Measurements from ENCODE around the gene ZYX. TPM values are rescaled to one million over a fixed set of nuclear protein-coding genes. Genes with fewer than 3 reads are reported as not detected.

The ZYX gene
- total and polyA plus RNA-seq, 2 experiments from 2014 or later: 31.8 to 202 TPM

DNA sequence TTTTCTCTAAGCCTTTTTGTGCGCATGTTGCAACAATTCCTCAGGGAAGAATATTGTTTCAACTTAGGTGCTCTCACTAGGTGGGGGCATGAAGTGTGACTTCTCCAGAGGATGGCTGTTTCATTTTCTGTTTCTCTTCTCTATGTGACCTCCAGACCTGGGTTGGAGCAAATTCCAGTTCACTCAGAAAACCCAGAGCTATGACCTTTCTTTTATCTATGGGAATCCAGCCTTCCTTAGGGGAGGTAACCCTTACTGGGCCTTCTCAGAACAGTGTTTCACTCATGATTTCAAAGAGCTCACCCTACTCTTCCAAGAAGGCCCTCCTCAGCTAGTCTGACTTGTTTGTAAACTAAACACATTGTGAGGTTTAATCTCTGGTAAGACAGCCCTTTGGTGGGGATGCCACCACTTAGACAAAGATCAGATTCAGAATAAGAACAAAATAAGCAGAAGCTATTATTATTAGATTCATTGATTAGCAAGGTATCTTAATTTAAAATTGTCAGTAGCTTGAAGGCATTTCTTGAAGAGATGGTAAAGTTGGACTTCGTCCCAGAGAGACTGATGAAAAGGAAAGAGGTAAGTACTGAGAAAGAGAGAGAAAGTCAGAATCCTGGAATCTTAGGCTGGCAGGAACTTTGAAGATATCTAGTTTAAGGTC, 45.5 kb downstream of the ZYX start:
- H2AFZ ChIP-seq: no peak overlapping the region
- H3K4me2 ChIP-seq: no peak overlapping the region
- 89% methylated on average over 2 of the region's 2 CpGs for WGBS (ENCODE audit: low lambda C conversion rate, missing lambda C conversion rate)
- H3K9me2 ChIP-seq (replicated peaks; ENCODE audit: insufficient read depth): no peaks in the 10 kb centered on the region
- no peak overlapping the region for H3K27ac ChIP-seq
- H3K9me3 ChIP-seq (ENCODE audit: low read depth): no peaks in the 10 kb centered on the region
- H3K79me2 ChIP-seq: no peaks in the 10 kb centered on the region
- H3K36me3 ChIP-seq (replicated peaks; ENCODE audit: insufficient read depth, low read depth): no peaks in the 10 kb centered on the region
- no peaks in the 10 kb centered on the region for H3K4me1 ChIP-seq (ENCODE audit: insufficient read depth)
- no peak for TF ChIP-seq EZH2 (IDR thresholded peaks at IDR 0.05; ENCODE audit: borderline replicate concordance)
- TF ChIP-seq, protein P1, sequence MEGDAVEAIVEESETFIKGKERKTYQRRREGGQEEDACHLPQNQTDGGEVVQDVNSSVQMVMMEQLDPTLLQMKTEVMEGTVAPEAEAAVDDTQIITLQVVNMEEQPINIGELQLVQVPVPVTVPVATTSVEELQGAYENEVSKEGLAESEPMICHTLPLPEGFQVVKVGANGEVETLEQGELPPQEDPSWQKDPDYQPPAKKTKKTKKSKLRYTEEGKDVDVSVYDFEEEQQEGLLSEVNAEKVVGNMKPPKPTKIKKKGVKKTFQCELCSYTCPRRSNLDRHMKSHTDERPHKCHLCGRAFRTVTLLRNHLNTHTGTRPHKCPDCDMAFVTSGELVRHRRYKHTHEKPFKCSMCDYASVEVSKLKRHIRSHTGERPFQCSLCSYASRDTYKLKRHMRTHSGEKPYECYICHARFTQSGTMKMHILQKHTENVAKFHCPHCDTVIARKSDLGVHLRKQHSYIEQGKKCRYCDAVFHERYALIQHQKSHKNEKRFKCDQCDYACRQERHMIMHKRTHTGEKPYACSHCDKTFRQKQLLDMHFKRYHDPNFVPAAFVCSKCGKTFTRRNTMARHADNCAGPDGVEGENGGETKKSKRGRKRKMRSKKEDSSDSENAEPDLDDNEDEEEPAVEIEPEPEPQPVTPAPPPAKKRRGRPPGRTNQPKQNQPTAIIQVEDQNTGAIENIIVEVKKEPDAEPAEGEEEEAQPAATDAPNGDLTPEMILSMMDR (IDR thresholded peaks at IDR 0.05; ENCODE audit: poor library complexity): no peak
- no peak for TF ChIP-seq EZH2phosphoT487 (IDR thresholded peaks at IDR 0.05; ENCODE audit: low read depth, severe bottlenecking, unreplicated experiment)
- no peak for DNase-seq (ENCODE audit: low spot score)
- H3K27me3 ChIP-seq: no peaks in the 10 kb centered on the region
- no peaks in the 10 kb centered on the region for H4K20me1 ChIP-seq (ENCODE audit: insufficient read depth, poor library complexity, severe bottlenecking)
- no peak overlapping the region for H3K4me3 ChIP-seq

GRCh38 chr7:143429770-143430698, 48.9 kb downstream of the ZYX start:
- H3K4me2 ChIP-seq: no peak overlapping the region
- H3K27ac ChIP-seq: no peak overlapping the region
- WGBS (ENCODE audit: low lambda C conversion rate, missing lambda C conversion rate): 90% methylated on average over 10 of the region's 10 CpGs
- H4K20me1 ChIP-seq (ENCODE audit: insufficient read depth, poor library complexity, severe bottlenecking): no peaks in the 10 kb centered on the region
- H3K9me3 ChIP-seq (ENCODE audit: low read depth): no peaks in the 10 kb centered on the region
- H3K79me2 ChIP-seq: no peaks in the 10 kb centered on the region
- no peak for TF ChIP-seq EZH2phosphoT487 (IDR thresholded peaks at IDR 0.05; ENCODE audit: low read depth, severe bottlenecking, unreplicated experiment)
- TF ChIP-seq, protein P1 (IDR thresholded peaks at IDR 0.05; ENCODE audit: poor library complexity): no peak
- TF ChIP-seq EZH2 (IDR thresholded peaks at IDR 0.05; ENCODE audit: borderline replicate concordance): no peak
- no peaks in the 10 kb centered on the region for H3K4me1 ChIP-seq (ENCODE audit: insufficient read depth)
- no peak for DNase-seq (ENCODE audit: low spot score)
- no peaks in the 10 kb centered on the region for H3K27me3 ChIP-seq
- no peak overlapping the region for H2AFZ ChIP-seq
- no peaks in the 10 kb centered on the region for H3K9me2 ChIP-seq (replicated peaks; ENCODE audit: insufficient read depth)
- H3K36me3 ChIP-seq (replicated peaks; ENCODE audit: insufficient read depth, low read depth): no peaks in the 10 kb centered on the region
- H3K4me3 ChIP-seq: no peak overlapping the region

GRCh38 chr7:143431109-143431508, 50.0 kb downstream of the ZYX start:
- Histone ChIP-seq H3K27me3 (no peaks in the 10 kb centered on the region), H3K4me2 (no peak overlapping the region), H3K27ac (no peak overlapping the region), H3K9me2 (replicated peaks; ENCODE audit: insufficient read depth) (no peaks in the 10 kb centered on the region), H3K4me1 (ENCODE audit: insufficient read depth) (no peaks in the 10 kb centered on the region), H3K36me3 (replicated peaks; ENCODE audit: insufficient read depth, low read depth) (no peaks in the 10 kb centered on the region), H4K20me1 (ENCODE audit: insufficient read depth, poor library complexity, severe bottlenecking) (no peaks in the 10 kb centered on the region), H2AFZ (no peak overlapping the region), H3K4me3 (no peak overlapping the region), H3K79me2 (no peaks in the 10 kb centered on the region), H3K9me3 (ENCODE audit: low read depth) (no peaks in the 10 kb centered on the region)
- no peak for DNase-seq (ENCODE audit: low spot score)
- WGBS (ENCODE audit: low lambda C conversion rate, missing lambda C conversion rate): 76% methylated on average over 2 of the region's 2 CpGs
- TF ChIP-seq, protein P1 (IDR thresholded peaks at IDR 0.05; ENCODE audit: poor library complexity): no peak
- TF ChIP-seq EZH2phosphoT487 (IDR thresholded peaks at IDR 0.05; ENCODE audit: low read depth, severe bottlenecking, unreplicated experiment): no peak
- no peak for TF ChIP-seq EZH2 (IDR thresholded peaks at IDR 0.05; ENCODE audit: borderline replicate concordance)
